T-cell (primary cell): ENCODE results near the gene BACE2. TPM values are rescaled to one million over a fixed set of nuclear protein-coding genes. Genes with fewer than 3 reads are reported as not detected.
"Not testable (repeated sequence)": the region's sequence is repeated elsewhere in the genome, so short reads cannot be mapped to it uniquely, and the experiment has no call there.

Experiments
- ATAC-seq, 4 experiments: fragments of 200-7000 bp in 3 of 4; fragments of 150-1000 bp in 1 of 4; cut with Tn5 transposase; replicated peaks in 1 of 4; 1 replicate in 3 of 4; 2 replicates in 1 of 4; pipeline ENCODE4 v1.10.0; 2021; ENCODE audit warnings: moderate library complexity in 3 of 4, mild to moderate bottlenecking in 2 of 4, moderate number of reproducible peaks in 1 of 4
- CTCF ChIA-PET, 2 donors: fragments of 300-600 bp; sonication (Branson Sonifier 250); formaldehyde crosslinking; loops; one replicate each; lab custom pipeline; 2022; ENCODE audit warnings: antibody characterized with exemption in 2 of 2; lab: Charles Lee
- POLR2A ChIA-PET, 2 donors: fragments of 300-600 bp; sonication (Branson Sonifier 250); formaldehyde crosslinking; loops; one replicate each; lab custom pipeline; 2022; ENCODE audit warnings: antibody characterized with exemption in 2 of 2; lab: Charles Lee
- DNase-seq, 35 experiments: peaks; one replicate each; pipeline versions ENCODE4 v3.0.0 to v3.0.0-alpha.2; 2013 to 2023
- H3K27ac ChIP-seq: one replicate; pipeline ENCODE4 v1.5.1; 2013; ENCODE audit warnings: low read length
- H3K27me3 ChIP-seq, 2 experiments: replicated peaks in 1 of 2; 1 replicate in 1 of 2; 2 replicates in 1 of 2; pipeline versions ENCODE4 v1.6.1 to v1.7.0; 2013; ENCODE audit warnings: low read length in 1 of 2, mixed read lengths in 1 of 2; ENCODE audit not compliant: control insufficient read depth in 2 of 2, insufficient read depth in 2 of 2; ENCODE audit errors: extremely low read depth in 1 of 2
- H3K36me3 ChIP-seq, 2 donors: 1 replicate in 1 of 2; 2 replicates in 1 of 2; pipeline versions ENCODE4 v1.6.1 to v1.7.0; 2013; ENCODE audit warnings: low read length in 1 of 2; ENCODE audit not compliant: control insufficient read depth in 2 of 2, insufficient read depth in 1 of 2; ENCODE audit errors: extremely low read depth in 1 of 2
- H3K4me1 ChIP-seq, 2 experiments: 1 replicate in 1 of 2; 2 replicates in 1 of 2; pipeline versions ENCODE4 v1.6.1 to v1.7.0; 2013; ENCODE audit warnings: low read length in 2 of 2, mixed read lengths in 1 of 2; ENCODE audit not compliant: insufficient read depth in 2 of 2, control insufficient read depth in 1 of 2; ENCODE audit errors: extremely low read depth in 1 of 2
- H3K4me3 ChIP-seq, 2 donors: 1 replicate in 1 of 2; 2 replicates in 1 of 2; pipeline versions ENCODE4 v1.5.1 to v1.7.0; 2013; ENCODE audit warnings: mild to moderate bottlenecking in 2 of 2, low read length in 1 of 2, moderate library complexity in 1 of 2; ENCODE audit not compliant: control insufficient read depth in 1 of 2; ENCODE audit errors: extremely low read depth in 1 of 2
- H3K9me3 ChIP-seq: 2 replicates; pipeline ENCODE4 v1.7.0; 2013
- H3K27ac Mint-ChIP-seq, 2 donors: one replicate each; pipeline ENCODE4 v1.8.0; 2020 to 2021; ENCODE audit warnings: mild to moderate bottlenecking in 2 of 2, mixed read lengths in 2 of 2
- H3K27me3 Mint-ChIP-seq, 2 donors: one replicate each; pipeline ENCODE4 v1.8.0; 2021 to 2022; ENCODE audit warnings: mixed read lengths in 2 of 2
- H3K36me3 Mint-ChIP-seq: one replicate; pipeline ENCODE4 v1.8.0; 2021; ENCODE audit warnings: mixed read lengths
- H3K4me1 Mint-ChIP-seq, 3 donors: one replicate each; pipeline ENCODE4 v1.8.0; 2020 to 2022; ENCODE audit warnings: mixed read lengths in 3 of 3, mild to moderate bottlenecking in 1 of 3
- H3K4me3 Mint-ChIP-seq, 3 donors: one replicate each; pipeline ENCODE4 v1.8.0; 2020 to 2022; ENCODE audit warnings: mild to moderate bottlenecking in 3 of 3, mixed read lengths in 3 of 3, moderate library complexity in 3 of 3
- H3K9me3 Mint-ChIP-seq, 3 donors: one replicate each; pipeline ENCODE4 v1.8.0; 2020 to 2022; ENCODE audit warnings: mixed read lengths in 3 of 3
- WGBS: methylation state at CpG from one replicate; pipeline ENCODE4 v1.1.5; 2013; ENCODE audit warnings: missing lambda C conversion rate; ENCODE audit not compliant: insufficient coverage; 5-methylcytosine and 5-hydroxymethylcytosine counted together
- total RNA-seq, 35 experiments: library from RNA in 6 of 35; stranded (reverse) in 6 of 35; fragments of 120-200 nt in 1 of 35; gene quantifications; one replicate each; pipeline versions ENCODE4 v1.2.1 to v1.2.4 and lab custom pipeline; 2013 to 2026

Gene BACE2
- total RNA-seq, 5 donors from 2014 or later (not counting 1 experiment from before 2014, with no cell fraction given): 0.30 to 1.1 (median 0.68) TPM

GRCh38 chr21:41294548-41295231 is 126.7 kb downstream of the BACE2 start:
- CTCF ChIA-PET: no interaction called here
- no peak overlapping the region for H3K27ac ChIP-seq

GRCh38 chr21:41295721-41296254 is 127.8 kb downstream of the BACE2 start:
- Histone ChIP-seq H3K4me1 (peaks cover 2 to 6% of the 10 kb centered on the region in 2 experiments), H3K36me3 (no peaks in the 10 kb centered on the region), H3K4me3 (no peak overlapping the region), H3K27me3 (peaks cover 0 to 29% of the 10 kb centered on the region in 2 experiments), H3K9me3 (no peaks in the 10 kb centered on the region), H3K27ac (no peak overlapping the region)
- WGBS: 72% methylated on average over 3 of the region's 4 CpGs
- Mint-ChIP-seq H3K4me1 (peaks cover 9 to 10% (median 9%) of the 10 kb centered on the region in 3 donors), H3K27me3 (peaks cover 33 to 37% of the 10 kb centered on the region in 2 donors), H3K36me3 (no peaks in the 10 kb centered on the region), H3K9me3 (no peaks in the 10 kb centered on the region), H3K27ac (no peak overlapping the region), H3K4me3 (no peak overlapping the region)
- CTCF ChIA-PET: no interaction called here
- POLR2A ChIA-PET: no interaction called here
- DNase-seq: no peak
- no peak for ATAC-seq

More at GRCh38 chr21:41294548-41295231, 126.7 kb downstream of the BACE2 start:
- H3K36me3 ChIP-seq: no peaks in the 10 kb centered on the region
- ATAC-seq (no peak), DNase-seq (no peak)
- no CpG with 5 or more reads among the region's 1 CpG for WGBS
- H3K4me1 ChIP-seq: peaks cover 2 to 6% of the 10 kb centered on the region in 2 experiments
- peaks cover 0 to 33% of the 10 kb centered on the region in 2 experiments for H3K27me3 ChIP-seq
- Mint-ChIP-seq H3K27me3 (peaks cover 36 to 41% of the 10 kb centered on the region in 2 donors), H3K27ac (no peak overlapping the region), H3K4me1 (peaks cover 9 to 10% (median 9%) of the 10 kb centered on the region in 3 donors), H3K36me3 (no peaks in the 10 kb centered on the region), H3K4me3 (no peak overlapping the region), H3K9me3 (no peaks in the 10 kb centered on the region)
- POLR2A ChIA-PET: no interaction called here
- H3K9me3 ChIP-seq: no peaks in the 10 kb centered on the region
- H3K4me3 ChIP-seq: no peak overlapping the region

GRCh38 chr21:41302976-41303375 is 135.0 kb downstream of the BACE2 start:
- H3K4me3 Mint-ChIP-seq: no peak overlapping the region
- DNase-seq (no peak), ATAC-seq (no peak)
- Histone ChIP-seq H3K27me3 (peaks cover 0 to 8% of the 10 kb centered on the region in 2 experiments), H3K27ac (no peak overlapping the region), H3K4me1 (no peaks in the 10 kb centered on the region), H3K4me3 (no peak overlapping the region), H3K9me3 (no peaks in the 10 kb centered on the region), H3K36me3 (no peaks in the 10 kb centered on the region)
- H3K27ac Mint-ChIP-seq: no peak overlapping the region
- peaks cover 0 to 4% (median 3%) of the 10 kb centered on the region in 3 donors for H3K9me3 Mint-ChIP-seq
- H3K4me1 Mint-ChIP-seq: peaks cover 0 to 6% (median 0%) of the 10 kb centered on the region in 3 donors
- ChIA-PET CTCF (no interaction called here), POLR2A (no interaction called here)
- H3K27me3 Mint-ChIP-seq: peaks cover 4 to 8% of the 10 kb centered on the region in 2 donors
- H3K36me3 Mint-ChIP-seq: no peaks in the 10 kb centered on the region
- WGBS: no CpG with 5 or more reads among the region's 1 CpG

- ATAC-seq: no peak
- Mint-ChIP-seq H3K9me3 (peaks cover 0 to 4% (median 3%) of the 10 kb centered on the region in 3 donors), H3K36me3 (no peaks in the 10 kb centered on the region), H3K4me3 (no peak overlapping the region), H3K27me3 (peaks cover 0 to 5% of the 10 kb centered on the region in 2 donors), H3K4me1 (peaks cover 0 to 7% (median 0%) of the 10 kb centered on the region in 3 donors), H3K27ac (no peak overlapping the region)
- H3K9me3 ChIP-seq: no peaks in the 10 kb centered on the region
- no peaks in the 10 kb centered on the region for H3K4me1 ChIP-seq
- DNase-seq: no peak
- WGBS: 96% methylated on average over 40 of the region's 40 CpGs
- CTCF ChIA-PET: no interaction called here
- no peak overlapping the region for H3K27ac ChIP-seq
- no peak overlapping the region for H3K4me3 ChIP-seq
- no peaks in the 10 kb centered on the region for H3K36me3 ChIP-seq
- peaks cover 0 to 10% of the 10 kb centered on the region in 2 experiments for H3K27me3 ChIP-seq
- POLR2A ChIA-PET: no interaction called here
Observed at GRCh38 chr21:41304068-41304720, 136.2 kb downstream of the BACE2 start.

GRCh38 chr21:41307219-41307618 is 139.3 kb downstream of the BACE2 start:
- Histone ChIP-seq H3K9me3 (no peaks in the 10 kb centered on the region), H3K4me3 (no peak overlapping the region), H3K27ac (no peak overlapping the region), H3K36me3 (no peaks in the 10 kb centered on the region), H3K27me3 (peaks cover 0 to 13% of the 10 kb centered on the region in 2 experiments), H3K4me1 (no peaks in the 10 kb centered on the region)
- Mint-ChIP-seq H3K36me3 (no peaks in the 10 kb centered on the region), H3K27ac (no peak overlapping the region), H3K27me3 (peaks cover 8 to 10% of the 10 kb centered on the region in 2 donors), H3K4me3 (no peak overlapping the region), H3K4me1 (peaks cover 0 to 7% (median 0%) of the 10 kb centered on the region in 3 donors), H3K9me3 (peaks cover 0 to 4% (median 3%) of the 10 kb centered on the region in 3 donors)
- ChIA-PET POLR2A (interaction anchor here in 1 of 2 donors (0.5 kb wide), 1 partner anchor 47 kb away, joined by 3 read pairs; no protein-coding TSS in a partner anchor), CTCF (no interaction called here)
- ATAC-seq (no peak), DNase-seq (no peak)

- H3K27ac ChIP-seq, CTCF ChIA-PET, H3K9me3 ChIP-seq, H3K4me3 ChIP-seq, ATAC-seq, H3K36me3 ChIP-seq, H3K27ac Mint-ChIP-seq, H3K4me1 ChIP-seq, DNase-seq, H3K9me3 Mint-ChIP-seq, H3K4me1 Mint-ChIP-seq, H3K4me3 Mint-ChIP-seq, H3K36me3 Mint-ChIP-seq, POLR2A ChIA-PET: not testable (repeated sequence)
- H3K27me3 ChIP-seq: peaks cover 0 to 31% of the 10 kb centered on the region in 2 experiments
- peaks cover 32 to 38% of the 10 kb centered on the region in 2 donors for H3K27me3 Mint-ChIP-seq
- no CpG with 5 or more reads among the region's 8 CpGs for WGBS
Observed at GRCh38 chr21:41313285-41314164, 145.6 kb downstream of the BACE2 start.
